Pancreas (tissue), 10 donors: ENCODE measurements around the gene LYPD6B. TPM values are rescaled to one million over a fixed set of nuclear protein-coding genes. Genes with fewer than 3 reads are reported as not detected.

Source experiments
- ATAC-seq, 4 donors: fragments of 200-7000 bp; cut with Tn5 transposase; one replicate each; pipeline versions ENCODE4 v1.8.0 to v1.9.1; 2020; ENCODE audit warnings: mild to moderate bottlenecking in 4 of 4, moderate library complexity in 4 of 4
- DNase-seq, 6 donors: peaks; one replicate each; pipeline ENCODE4 v3.0.0-alpha.2; 2020
- FAIRE-seq: peaks from 2 replicates; lab custom pipeline; 2012; peaks lifted over from hg19 to GRCh38; lab: Jason Lieb, UNC
- H3K27ac ChIP-seq, 4 donors: fragments of 200-600 bp; sonication (generic); 1 replicate in 3 of 4; 2 replicates in 1 of 4; pipeline versions ENCODE4 v1.5.0 to v1.8.0; 2020
- H3K27me3 ChIP-seq, 4 donors: fragments of 200-600 bp; one replicate each; pipeline ENCODE4 v1.8.0; 2021
- H3K36me3 ChIP-seq, 3 donors: fragments of 200-600 bp; sonication (generic) in 1 of 3; one replicate each; pipeline versions ENCODE4 v1.5.0 to v1.8.0; 2020 to 2021
- H3K4me1 ChIP-seq, 3 donors: fragments of 200-600 bp; one replicate each; pipeline ENCODE4 v1.8.0; 2021
- H3K4me3 ChIP-seq, 4 donors: fragments of 200-600 bp; sonication (generic) in 2 of 4; one replicate each; pipeline versions ENCODE4 v1.5.0 to v1.8.0; 2020 to 2021
- H3K9me3 ChIP-seq, 4 donors: fragments of 200-600 bp; one replicate each; pipeline ENCODE4 v1.8.0; 2021
- WGBS, 2 donors: extraction: QIAGEN DNeasy Blood & Tissue Kit; methylation state at CpG; one replicate each; pipeline ENCODE4 v1.1.7; 2013; 5-methylcytosine and 5-hydroxymethylcytosine counted together
- intact Hi-C, 3 donors: fragments of 100-400 bp; cut with DNase I; formaldehyde crosslinking; loops; one replicate each; pipeline versions ENCODE4 v1.11.1 to v1.14.2; 2022
- polyA plus RNA-seq, 2 donors: library from polyadenylated mRNA; stranded (reverse); fragments of 200-250 nt; gene quantifications; one replicate each; pipeline ENCODE4 v1.2.3, GENCODE V29; 2013
- total RNA-seq, 6 donors: library from RNA; stranded (reverse); fragmentation: NEBNext Ultra II Directional in 4 of 6; extraction: Animal tissue kit (Norgen Biotek cat#: 25700) in 4 of 6; gene quantifications; one replicate each; pipeline versions ENCODE4 v1.2.1 to v1.2.4, GENCODE V29; 2021 to 2023
- TF ChIP-seq, protein P1 (sequence below), 4 donors: fragments of 200-600 bp; sonication (generic) in 3 of 4; IDR thresholded peaks; one replicate each; pipeline versions ENCODE4 v1.5.0 to v1.8.0; 2021; ENCODE audit warnings: antibody characterized with exemption in 4 of 4
- donor health status: healthy with polysubstance abuse.
- donor health status: DM: no; HTN: no; CAD: no; lungs with moderate emphysema.
- donor health status: DM: no; HTN: no; CAD: no.
- donor health status: control.
- donor health status: control.
- donor health status: Bipolar disorder and iron deficiency.
- donor health status: DM: yes; HTN: yes; CAD: no.
- donor health status: DM: no; HTN: no; CAD: no.
- donor health status: DM: no; HTN: no; CAD: no.
- donor health status: DM: yes; HTN: yes; CAD: no.

LYPD6B gene
- total and polyA plus RNA-seq, 8 donors = 3.0 to 8.1 (median 4.6) TPM

DNA sequence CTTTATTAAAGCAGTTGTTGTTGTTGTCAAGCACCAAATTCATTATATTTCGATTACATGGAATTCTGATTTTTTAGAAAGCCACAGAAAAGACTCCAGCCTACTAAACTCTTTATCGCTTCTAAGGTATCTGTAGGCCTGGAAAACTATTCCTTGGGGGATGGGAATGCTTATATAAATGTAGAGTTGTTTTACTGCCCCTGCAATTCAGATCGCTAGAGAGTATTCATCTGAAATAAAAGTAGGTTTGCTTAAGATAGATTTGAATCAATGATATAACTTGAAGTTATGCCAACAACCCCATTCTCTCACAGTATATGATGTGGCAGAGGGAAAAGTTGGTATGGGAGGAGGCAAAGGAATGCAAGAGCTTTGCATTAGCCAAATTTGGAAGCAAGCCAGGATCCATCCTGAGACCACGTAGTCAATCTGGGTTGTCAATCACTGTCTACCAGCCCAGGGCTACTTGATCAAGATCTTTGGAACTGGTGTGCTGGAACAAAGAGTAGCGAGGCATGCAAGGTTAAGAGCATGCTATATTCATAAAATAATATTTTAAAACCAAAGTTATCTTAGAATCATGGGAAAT is 95.9 kb downstream of the LYPD6B start:
- no peaks in the 10 kb centered on the region for H3K27me3 ChIP-seq
- 87 to 88% methylated on average over 5 of the region's 5 CpGs for WGBS, 2 donors
- FAIRE-seq (no peak), DNase-seq (no peak), ATAC-seq (no peak)
- H3K4me3 ChIP-seq = no peak overlapping the region
- no peaks in the 10 kb centered on the region for H3K4me1 ChIP-seq
- intact Hi-C loops = no loop called here
- TF ChIP-seq, protein P1, sequence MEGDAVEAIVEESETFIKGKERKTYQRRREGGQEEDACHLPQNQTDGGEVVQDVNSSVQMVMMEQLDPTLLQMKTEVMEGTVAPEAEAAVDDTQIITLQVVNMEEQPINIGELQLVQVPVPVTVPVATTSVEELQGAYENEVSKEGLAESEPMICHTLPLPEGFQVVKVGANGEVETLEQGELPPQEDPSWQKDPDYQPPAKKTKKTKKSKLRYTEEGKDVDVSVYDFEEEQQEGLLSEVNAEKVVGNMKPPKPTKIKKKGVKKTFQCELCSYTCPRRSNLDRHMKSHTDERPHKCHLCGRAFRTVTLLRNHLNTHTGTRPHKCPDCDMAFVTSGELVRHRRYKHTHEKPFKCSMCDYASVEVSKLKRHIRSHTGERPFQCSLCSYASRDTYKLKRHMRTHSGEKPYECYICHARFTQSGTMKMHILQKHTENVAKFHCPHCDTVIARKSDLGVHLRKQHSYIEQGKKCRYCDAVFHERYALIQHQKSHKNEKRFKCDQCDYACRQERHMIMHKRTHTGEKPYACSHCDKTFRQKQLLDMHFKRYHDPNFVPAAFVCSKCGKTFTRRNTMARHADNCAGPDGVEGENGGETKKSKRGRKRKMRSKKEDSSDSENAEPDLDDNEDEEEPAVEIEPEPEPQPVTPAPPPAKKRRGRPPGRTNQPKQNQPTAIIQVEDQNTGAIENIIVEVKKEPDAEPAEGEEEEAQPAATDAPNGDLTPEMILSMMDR (IDR thresholded peaks at IDR 0.05) = no peak
- H3K27ac ChIP-seq = no peak overlapping the region
- H3K36me3 ChIP-seq = no peaks in the 10 kb centered on the region
- H3K9me3 ChIP-seq = no peaks in the 10 kb centered on the region

DNA sequence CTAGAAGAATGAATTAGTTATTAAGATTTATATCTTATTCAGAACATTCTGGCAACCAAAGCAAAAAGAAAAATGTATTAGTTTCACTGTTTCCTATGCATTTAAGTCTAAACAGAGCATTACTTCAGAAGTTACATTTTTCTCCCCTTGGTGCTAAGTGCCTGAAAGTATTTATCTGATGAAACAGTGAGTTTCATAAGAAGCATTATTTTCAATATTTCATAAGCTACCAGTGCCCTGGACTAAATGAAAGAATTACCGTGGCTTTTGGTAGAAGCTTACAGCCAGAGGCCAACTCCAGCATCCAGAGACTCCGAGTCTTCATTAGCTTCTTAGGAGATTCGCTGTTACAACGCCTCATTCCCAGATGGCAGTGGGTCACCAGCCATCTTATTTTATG is 97.6 kb downstream of the LYPD6B start:
- Histone ChIP-seq H3K36me3 (no peaks in the 10 kb centered on the region), H3K27ac (no peak overlapping the region), H3K4me1 (no peaks in the 10 kb centered on the region), H3K27me3 (no peaks in the 10 kb centered on the region), H3K4me3 (no peak overlapping the region), H3K9me3 (no peaks in the 10 kb centered on the region)
- WGBS, 2 donors = 96 to 99% methylated on average over 4 of the region's 4 CpGs
- intact Hi-C loops = no loop called here
- DNase-seq (no peak), ATAC-seq (no peak), FAIRE-seq (no peak)
- TF ChIP-seq, protein P1 (IDR thresholded peaks at IDR 0.05) = no peak

DNA sequence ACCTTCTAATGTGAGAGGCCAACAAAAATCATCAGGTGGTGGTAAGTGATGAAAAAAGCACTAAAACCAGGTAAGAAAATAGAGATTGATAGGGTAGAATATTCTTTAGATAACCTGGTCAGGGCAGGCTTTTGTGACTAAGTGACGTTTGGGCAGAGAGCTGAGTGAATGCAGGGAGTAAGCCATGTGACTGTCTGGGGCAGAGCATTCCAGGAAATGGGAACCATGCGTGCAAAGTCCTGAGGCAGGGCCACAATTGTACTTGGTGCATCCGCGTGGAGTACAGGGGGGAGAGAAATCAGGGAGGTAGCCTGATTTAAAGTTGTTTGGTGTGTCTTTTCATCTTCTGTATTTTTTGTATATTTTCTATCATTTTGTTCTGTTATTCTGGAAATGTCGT is 102.5 kb downstream of the LYPD6B start:
- FAIRE-seq (no peak), DNase-seq (no peak), ATAC-seq (no peak)
- no peak overlapping the region for H3K27ac ChIP-seq
- H3K9me3 ChIP-seq = no peaks in the 10 kb centered on the region
- no peaks in the 10 kb centered on the region for H3K4me1 ChIP-seq
- TF ChIP-seq, protein P1 (IDR thresholded peaks at IDR 0.05) = no peak
- no peaks in the 10 kb centered on the region for H3K36me3 ChIP-seq
- 84 to 86% methylated on average over 5 of the region's 5 CpGs for WGBS, 2 donors
- intact Hi-C loops = no loop called here
- H3K4me3 ChIP-seq = no peak overlapping the region
- H3K27me3 ChIP-seq = no peaks in the 10 kb centered on the region

DNA sequence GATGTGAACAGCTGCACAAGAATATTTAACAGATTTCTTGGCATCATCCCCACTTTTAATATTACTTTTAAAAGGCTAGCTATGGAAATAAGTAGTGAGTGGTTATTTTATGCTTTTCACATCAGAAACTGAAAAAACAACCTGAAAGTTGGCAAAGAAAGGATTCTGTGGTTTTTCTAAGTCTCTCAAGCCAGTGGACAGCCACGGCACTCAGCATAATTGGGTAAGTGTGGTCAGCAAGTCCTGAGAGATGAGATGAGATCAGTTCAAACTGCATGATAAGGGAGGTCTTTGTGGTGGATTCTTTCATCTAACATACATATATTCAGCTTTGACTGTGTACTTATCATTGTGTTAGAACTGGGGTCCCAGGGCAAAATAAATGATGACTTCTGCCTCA is 105.2 kb downstream of the LYPD6B start:
- intact Hi-C loops = no loop called here
- no peaks in the 10 kb centered on the region for H3K36me3 ChIP-seq
- ATAC-seq = no peak
- 85 to 93% methylated on average over 1 of the region's 1 CpG for WGBS, 2 donors
- no peak for FAIRE-seq
- no peak overlapping the region for H3K27ac ChIP-seq
- TF ChIP-seq, protein P1 (IDR thresholded peaks at IDR 0.05) = no peak
- H3K4me3 ChIP-seq = no peak overlapping the region
- no peaks in the 10 kb centered on the region for H3K27me3 ChIP-seq
- no peaks in the 10 kb centered on the region for H3K4me1 ChIP-seq
- no peak for DNase-seq
- no peaks in the 10 kb centered on the region for H3K9me3 ChIP-seq
